Uterus (tissue), 4 donors: ENCODE results near the gene LDAH. TPM values are rescaled to one million over a fixed set of nuclear protein-coding genes. Genes with fewer than 3 reads are reported as not detected.

Source experiments
- DNase-seq, 2 donors: peaks; one replicate each; pipeline ENCODE4 v3.0.0-alpha.2; 2019 to 2020
- H3K27ac ChIP-seq, 2 donors: fragments of 200-600 bp; sonication (generic); 1 replicate in 1 of 2; 2 replicates in 1 of 2; pipeline ENCODE4 v1.5.1; 2016 to 2018
- H3K27me3 ChIP-seq, 2 donors: fragments of 200-600 bp; sonication (generic); one replicate each; pipeline ENCODE4 v1.5.1; 2018 to 2019; ENCODE audit warnings: control low read depth in 1 of 2
- H3K36me3 ChIP-seq, 2 donors: fragments of 200-600 bp; sonication (generic); one replicate each; pipeline ENCODE4 v1.5.1; 2019; ENCODE audit warnings: control low read depth in 1 of 2
- H3K4me1 ChIP-seq, 2 donors: fragments of 200-600 bp; sonication (generic); one replicate each; pipeline ENCODE4 v1.5.1; 2018 to 2019; ENCODE audit warnings: control low read depth in 1 of 2
- H3K4me3 ChIP-seq, 2 donors: fragments of 200-600 bp; sonication (generic); 1 replicate in 1 of 2; 2 replicates in 1 of 2; pipeline ENCODE4 v1.5.1; 2018 to 2019; ENCODE audit warnings: mild to moderate bottlenecking in 1 of 2
- H3K9me3 ChIP-seq, 2 donors: fragments of 200-600 bp; sonication (generic); one replicate each; pipeline ENCODE4 v1.5.1; 2019; ENCODE audit warnings: control low read depth in 1 of 2
- POLR2A ChIP-seq, 2 donors: fragments of 450-650 bp; IDR thresholded peaks; one replicate each; pipeline ENCODE4 v1.6.1; 2016; ENCODE audit warnings: antibody characterized with exemption in 2 of 2, mild to moderate bottlenecking in 1 of 2, moderate library complexity in 1 of 2
- intact Hi-C: fragments of 100-400 bp; cut with DNase I; formaldehyde crosslinking; loops from one replicate; pipeline ENCODE4 v1.15.1; 2023; ENCODE audit warnings: low total_unique reads
- total RNA-seq, 4 donors: library from RNA; depleted of rRNA in 3 of 4; stranded (reverse); fragments of >200 nt in 3 of 4; gene quantifications; one replicate each; pipeline versions ENCODE4 v1.1.0 to v1.2.4, GENCODE V29; 2014 to 2023
- TF ChIP-seq, protein P1 (sequence below), 4 experiments: fragments of 200-600 bp in 2 of 4; fragments of 450-650 bp in 2 of 4; sonication (generic) in 2 of 4; IDR thresholded peaks; one replicate each; pipeline ENCODE4 v1.5.1; 2016 to 2019; ENCODE audit warnings: antibody characterized with exemption in 4 of 4, mild to moderate bottlenecking in 2 of 4, moderate library complexity in 1 of 4
- donor health status: DM: yes; HTN: yes; CAD: no.

Gene LDAH
- total RNA-seq, 4 donors from 2014 or later: 9.7 to 62.4 (median 19.9) TPM

DNA sequence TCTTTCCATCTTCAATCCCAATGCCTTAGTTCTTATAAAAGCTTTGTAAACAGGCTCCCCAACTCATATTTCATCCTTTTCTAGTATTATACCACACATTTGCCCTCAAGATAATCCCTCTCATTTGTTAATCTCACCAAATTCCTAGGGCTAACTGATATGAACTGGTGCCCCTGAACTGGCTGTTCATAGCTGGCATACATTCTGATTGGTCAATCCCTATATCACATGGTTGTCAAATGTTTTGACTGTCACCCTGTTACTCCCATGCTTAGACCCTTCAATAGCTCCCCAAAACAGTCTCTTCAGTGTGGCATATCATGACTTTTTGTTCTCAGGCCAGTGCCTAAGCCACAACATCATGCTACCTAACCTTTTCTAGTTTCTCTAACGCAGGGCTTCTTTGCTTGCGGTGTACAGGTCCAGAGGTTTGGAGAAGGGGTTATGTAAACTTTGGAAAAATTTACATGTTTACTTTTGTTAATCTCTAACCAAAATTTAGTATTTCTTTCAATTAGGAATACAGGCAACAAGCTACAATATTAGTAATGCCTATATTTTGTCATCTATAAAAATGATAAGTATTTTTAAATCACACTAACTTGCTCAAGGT is 125.5 kb downstream of the LDAH start:
- H3K9me3 ChIP-seq: no peaks in the 10 kb centered on the region
- no peak for DNase-seq
- no peaks in the 10 kb centered on the region for H3K27me3 ChIP-seq
- intact Hi-C loops: no loop called here
- no peak overlapping the region for H3K27ac ChIP-seq
- TF ChIP-seq, protein P1, sequence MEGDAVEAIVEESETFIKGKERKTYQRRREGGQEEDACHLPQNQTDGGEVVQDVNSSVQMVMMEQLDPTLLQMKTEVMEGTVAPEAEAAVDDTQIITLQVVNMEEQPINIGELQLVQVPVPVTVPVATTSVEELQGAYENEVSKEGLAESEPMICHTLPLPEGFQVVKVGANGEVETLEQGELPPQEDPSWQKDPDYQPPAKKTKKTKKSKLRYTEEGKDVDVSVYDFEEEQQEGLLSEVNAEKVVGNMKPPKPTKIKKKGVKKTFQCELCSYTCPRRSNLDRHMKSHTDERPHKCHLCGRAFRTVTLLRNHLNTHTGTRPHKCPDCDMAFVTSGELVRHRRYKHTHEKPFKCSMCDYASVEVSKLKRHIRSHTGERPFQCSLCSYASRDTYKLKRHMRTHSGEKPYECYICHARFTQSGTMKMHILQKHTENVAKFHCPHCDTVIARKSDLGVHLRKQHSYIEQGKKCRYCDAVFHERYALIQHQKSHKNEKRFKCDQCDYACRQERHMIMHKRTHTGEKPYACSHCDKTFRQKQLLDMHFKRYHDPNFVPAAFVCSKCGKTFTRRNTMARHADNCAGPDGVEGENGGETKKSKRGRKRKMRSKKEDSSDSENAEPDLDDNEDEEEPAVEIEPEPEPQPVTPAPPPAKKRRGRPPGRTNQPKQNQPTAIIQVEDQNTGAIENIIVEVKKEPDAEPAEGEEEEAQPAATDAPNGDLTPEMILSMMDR (IDR thresholded peaks at IDR 0.05): no peak
- no peak for TF ChIP-seq POLR2A (IDR thresholded peaks at IDR 0.05)
- H3K36me3 ChIP-seq: no peaks in the 10 kb centered on the region
- H3K4me3 ChIP-seq: no peak overlapping the region
- no peaks in the 10 kb centered on the region for H3K4me1 ChIP-seq

DNA sequence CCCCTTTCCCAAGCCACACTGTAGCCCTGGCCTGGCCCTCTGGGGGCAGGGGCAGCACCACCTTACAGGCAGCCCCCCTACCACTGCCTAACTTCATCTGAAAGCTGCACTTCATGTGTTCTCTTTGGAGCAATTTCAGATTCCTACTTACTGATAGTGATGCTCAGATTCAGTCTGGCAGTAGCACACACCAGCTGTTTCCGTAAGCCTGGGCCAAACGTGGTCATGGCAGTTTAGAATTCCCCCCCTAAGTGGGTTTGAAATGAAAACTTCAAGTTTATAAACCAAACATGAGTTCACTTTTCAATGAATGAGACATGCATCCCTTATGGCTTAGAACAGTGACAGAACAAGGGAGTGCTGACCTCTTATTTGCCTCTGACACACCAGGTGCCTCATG is 126.5 kb downstream of the LDAH start:
- Histone ChIP-seq H3K27me3 (no peaks in the 10 kb centered on the region), H3K27ac (no peak overlapping the region), H3K4me3 (no peak overlapping the region), H3K4me1 (no peaks in the 10 kb centered on the region), H3K36me3 (no peaks in the 10 kb centered on the region), H3K9me3 (no peaks in the 10 kb centered on the region)
- intact Hi-C loops: no loop called here
- TF ChIP-seq, protein P1 (IDR thresholded peaks at IDR 0.05): no peak
- TF ChIP-seq POLR2A (IDR thresholded peaks at IDR 0.05): no peak
- no peak for DNase-seq

DNA sequence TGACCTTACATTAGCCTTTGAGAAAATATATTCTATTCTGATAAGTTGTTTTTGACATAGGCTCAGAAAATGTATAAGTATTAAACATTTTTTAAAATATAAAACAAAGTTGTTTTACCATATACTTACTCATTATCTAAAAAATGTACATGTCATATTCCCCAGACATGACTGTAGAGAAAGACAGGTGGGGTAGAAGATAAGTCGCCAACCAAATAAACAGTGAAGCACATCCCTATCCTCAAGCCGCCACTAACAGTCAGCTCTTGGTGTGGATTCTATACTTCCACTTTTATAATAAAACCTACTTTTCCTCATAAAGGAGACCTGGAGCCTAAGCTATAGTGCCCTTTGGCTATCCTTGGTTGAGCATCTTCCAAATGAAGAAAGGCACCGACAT is 129.6 kb downstream of the LDAH start:
- H3K27me3 ChIP-seq: no peaks in the 10 kb centered on the region
- no peak for DNase-seq
- H3K27ac ChIP-seq: no peak overlapping the region
- TF ChIP-seq, protein P1 (IDR thresholded peaks at IDR 0.05): no peak
- no peak for TF ChIP-seq POLR2A (IDR thresholded peaks at IDR 0.05)
- no peaks in the 10 kb centered on the region for H3K36me3 ChIP-seq
- no peaks in the 10 kb centered on the region for H3K4me1 ChIP-seq
- H3K4me3 ChIP-seq: no peak overlapping the region
- no peaks in the 10 kb centered on the region for H3K9me3 ChIP-seq
- intact Hi-C loops: no loop called here

DNA sequence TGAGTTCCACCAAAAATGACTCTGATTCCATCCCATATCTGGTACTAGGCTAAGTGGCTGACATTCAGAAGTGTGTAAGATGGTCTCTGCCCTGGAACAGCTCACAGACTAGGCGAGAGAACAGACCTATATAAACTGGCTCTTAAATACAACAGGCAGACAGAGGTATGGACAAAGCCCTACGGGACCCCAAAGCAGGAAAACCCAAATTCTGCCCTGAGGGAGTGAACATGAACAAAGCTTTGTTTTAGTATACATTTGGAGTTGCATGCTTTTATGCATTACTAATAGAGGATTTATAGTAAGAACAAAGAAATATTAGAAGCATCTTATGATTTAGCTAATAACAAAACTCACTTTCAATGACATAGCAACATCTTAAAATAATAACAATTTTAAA is 130.8 kb downstream of the LDAH start:
- H3K9me3 ChIP-seq: no peaks in the 10 kb centered on the region
- no peaks in the 10 kb centered on the region for H3K4me1 ChIP-seq
- TF ChIP-seq, protein P1 (IDR thresholded peaks at IDR 0.05): no peak
- TF ChIP-seq POLR2A (IDR thresholded peaks at IDR 0.05): no peak
- intact Hi-C loops: no loop called here
- H3K27me3 ChIP-seq: no peaks in the 10 kb centered on the region
- no peak for DNase-seq
- H3K27ac ChIP-seq: no peak overlapping the region
- H3K4me3 ChIP-seq: no peak overlapping the region
- no peaks in the 10 kb centered on the region for H3K36me3 ChIP-seq

DNA sequence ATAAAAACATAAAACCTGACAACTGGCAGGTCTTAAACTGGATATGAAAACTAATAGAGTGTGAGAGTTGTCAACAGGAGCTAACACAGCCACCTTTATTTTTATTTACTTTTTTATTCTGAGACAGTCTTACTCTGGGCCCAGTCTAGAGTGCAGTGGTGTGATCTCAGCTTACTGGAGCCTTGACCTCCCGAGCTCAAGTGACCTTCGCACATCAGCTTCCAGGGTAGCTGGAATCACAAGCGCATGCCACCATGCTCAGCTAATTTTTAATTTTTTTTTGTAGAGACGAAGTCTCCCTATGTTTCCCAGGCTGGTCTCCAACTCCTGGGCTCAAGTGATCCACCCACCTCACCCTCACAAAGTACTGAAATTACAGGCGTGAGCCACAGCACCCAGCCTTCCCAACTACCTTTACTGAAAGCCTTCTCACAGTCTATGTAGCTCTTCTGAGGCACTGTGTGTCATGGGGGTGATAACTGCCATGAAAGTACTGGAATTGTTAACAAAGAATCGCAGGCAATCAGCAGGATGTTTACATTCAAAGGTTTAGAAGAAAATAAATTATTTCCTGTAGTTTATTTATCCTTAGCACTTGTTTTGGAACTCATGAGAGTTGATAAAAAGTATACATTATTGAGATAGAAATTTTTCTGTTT is 131.7 kb downstream of the LDAH start:
- H3K27me3 ChIP-seq: no peaks in the 10 kb centered on the region
- intact Hi-C loops: no loop called here
- no peaks in the 10 kb centered on the region for H3K4me1 ChIP-seq
- no peaks in the 10 kb centered on the region for H3K9me3 ChIP-seq
- DNase-seq: no peak
- H3K36me3 ChIP-seq: no peaks in the 10 kb centered on the region
- H3K27ac ChIP-seq: no peak overlapping the region
- no peak overlapping the region for H3K4me3 ChIP-seq
- no peak for TF ChIP-seq POLR2A (IDR thresholded peaks at IDR 0.05)
- TF ChIP-seq, protein P1 (IDR thresholded peaks at IDR 0.05): no peak
